Mesenchymal stem cell (in vitro differentiated cells and primary cell): ENCODE results near the gene PRR29.
"Not testable (repeated sequence)": the region's sequence is repeated elsewhere in the genome, so short reads cannot be mapped to it uniquely, and the experiment has no call there.

Experiments used
- DNase-seq: peaks from one replicate; pipeline ENCODE4 v3.0.0-alpha.2; 2013
- H2AFZ ChIP-seq: one replicate; pipeline ENCODE4 v1.6.1; 2013; ENCODE audit warnings: low read depth, mild to moderate bottlenecking, control low read depth, inconsistent platforms, low read length, moderate library complexity
- H2AK5ac ChIP-seq: 2 replicates; pipeline ENCODE4 v1.6.1; 2013; ENCODE audit warnings: low read length, moderate library complexity, mild to moderate bottlenecking, inconsistent platforms; ENCODE audit not compliant: severe bottlenecking
- H2BK120ac ChIP-seq: one replicate; pipeline ENCODE4 v1.6.1; 2013; ENCODE audit warnings: low read depth, mild to moderate bottlenecking, inconsistent platforms, low read length, moderate library complexity
- H2BK12ac ChIP-seq, 2 experiments: one replicate each; pipeline ENCODE4 v1.6.1; 2013; ENCODE audit warnings: inconsistent platforms in 2 of 2, low read length in 2 of 2, mild to moderate bottlenecking in 2 of 2, moderate library complexity in 2 of 2, control low read depth in 1 of 2
- H2BK15ac ChIP-seq: one replicate; pipeline ENCODE4 v1.6.1; 2013; ENCODE audit warnings: mild to moderate bottlenecking, low read depth, inconsistent platforms; ENCODE audit not compliant: poor library complexity, severe bottlenecking
- H2BK5ac ChIP-seq: 2 replicates; pipeline ENCODE4 v1.6.1; 2013; ENCODE audit warnings: low read depth, mild to moderate bottlenecking, low read length, control low read depth, inconsistent platforms; ENCODE audit not compliant: poor library complexity, severe bottlenecking
- H3K14ac ChIP-seq, 2 experiments: one replicate each; pipeline ENCODE4 v1.6.1; 2013; ENCODE audit warnings: inconsistent platforms in 2 of 2, low read length in 2 of 2, control low read depth in 1 of 2, mild to moderate bottlenecking in 1 of 2, moderate library complexity in 1 of 2
- H3K18ac ChIP-seq, 2 experiments: one replicate each; pipeline ENCODE4 v1.6.1; 2013; ENCODE audit warnings: inconsistent platforms in 2 of 2, low read length in 2 of 2, control low read depth in 1 of 2, low read depth in 1 of 2, mild to moderate bottlenecking in 1 of 2
- H3K23ac ChIP-seq, 2 experiments: one replicate each; pipeline ENCODE4 v1.6.1; 2013; ENCODE audit warnings: inconsistent platforms in 2 of 2, low read length in 2 of 2, mild to moderate bottlenecking in 2 of 2, moderate library complexity in 2 of 2, control low read depth in 1 of 2
- H3K27ac ChIP-seq: 2 replicates; pipeline ENCODE4 v1.5.1; 2013; ENCODE audit warnings: mild to moderate bottlenecking, moderate library complexity, low read length, control low read depth, inconsistent platforms; ENCODE audit not compliant: poor library complexity, severe bottlenecking
- H3K27me3 ChIP-seq, 2 experiments: 2 replicates each; pipeline versions ENCODE4 v1.6.1 to v1.7.0; 2013; ENCODE audit warnings: low read length in 2 of 2, mild to moderate bottlenecking in 2 of 2, moderate library complexity in 2 of 2, control low read depth in 1 of 2, inconsistent platforms in 1 of 2; ENCODE audit not compliant: control insufficient read depth in 1 of 2, insufficient read depth in 1 of 2
- H3K36me3 ChIP-seq, 2 experiments: 2 replicates each; pipeline versions ENCODE4 v1.6.1 to v1.7.0; 2013; ENCODE audit warnings: low read length in 2 of 2, control low read depth in 1 of 2, inconsistent platforms in 1 of 2, low read depth in 1 of 2, mild to moderate bottlenecking in 1 of 2; ENCODE audit not compliant: insufficient read depth in 2 of 2, control insufficient read depth in 1 of 2
- H3K4ac ChIP-seq, 2 experiments: one replicate each; pipeline ENCODE4 v1.6.1; 2013; ENCODE audit warnings: inconsistent platforms in 2 of 2, low read length in 2 of 2, mild to moderate bottlenecking in 2 of 2, moderate library complexity in 2 of 2, control low read depth in 1 of 2, low read depth in 1 of 2
- H3K4me1 ChIP-seq: 2 replicates; pipeline ENCODE4 v1.6.1; 2013; ENCODE audit warnings: low read depth, low read length, control low read depth; ENCODE audit not compliant: control insufficient read depth, insufficient read depth
- H3K4me2 ChIP-seq: 2 replicates; pipeline ENCODE4 v1.6.1; 2013; ENCODE audit warnings: low read length, mild to moderate bottlenecking, inconsistent platforms; ENCODE audit not compliant: poor library complexity, severe bottlenecking
- H3K4me3 ChIP-seq, 2 experiments: 2 replicates each; pipeline versions ENCODE4 v1.5.1 to v1.7.0; 2013; ENCODE audit warnings: low read length in 2 of 2, mild to moderate bottlenecking in 2 of 2, control low read depth in 1 of 2, low read depth in 1 of 2; ENCODE audit not compliant: insufficient read depth in 1 of 2
- H3K79me1 ChIP-seq: replicated peaks from 2 replicates; pipeline ENCODE4 v1.6.1; 2013; ENCODE audit warnings: mild to moderate bottlenecking, control low read depth, low read length, inconsistent platforms; ENCODE audit not compliant: poor library complexity, severe bottlenecking
- H3K9ac ChIP-seq: 2 replicates; pipeline ENCODE4 v1.7.0; 2013; ENCODE audit warnings: mild to moderate bottlenecking, low read length, moderate library complexity
- H3K9me3 ChIP-seq: 2 replicates; pipeline ENCODE4 v1.7.0; 2013; ENCODE audit warnings: mild to moderate bottlenecking, low read length; ENCODE audit not compliant: control insufficient read depth
- H4K8ac ChIP-seq: one replicate; pipeline ENCODE4 v1.6.1; 2013; ENCODE audit warnings: inconsistent platforms, mild to moderate bottlenecking, low read length, moderate library complexity
- H4K91ac ChIP-seq: one replicate; pipeline ENCODE4 v1.6.1; 2013; ENCODE audit warnings: mild to moderate bottlenecking, low read length, inconsistent platforms
- WGBS: methylation state at CpG from one replicate; pipeline ENCODE4 v1.1.7; 2013; ENCODE audit warnings: mixed read lengths; 5-methylcytosine and 5-hydroxymethylcytosine counted together

PRR29 gene

GRCh38 chr17:64007089-64007837, 9.1 kb downstream of the PRR29 start:
- WGBS = 95% methylated on average over 5 of the region's 5 CpGs

GRCh38 chr17:64007838-64008282, 9.7 kb downstream of the PRR29 start:
- H3K14ac ChIP-seq = no peak overlapping the region
- no peak for DNase-seq
- H3K9ac ChIP-seq = no peak overlapping the region
- H3K4me2 ChIP-seq = no peak overlapping the region
- no peaks in the 10 kb centered on the region for H3K9me3 ChIP-seq
- no peak overlapping the region for H3K18ac ChIP-seq
- 86% methylated on average over 5 of the region's 5 CpGs for WGBS
- no peak overlapping the region for H4K8ac ChIP-seq
- H3K4me3 ChIP-seq = no peak overlapping the region
- H3K36me3 ChIP-seq = no peaks in the 10 kb centered on the region
- H2BK12ac ChIP-seq = no peak overlapping the region
- H2AFZ ChIP-seq = no peak overlapping the region
- H2AK5ac ChIP-seq = no peak overlapping the region
- H2BK5ac ChIP-seq = no peak overlapping the region
- H3K79me1 ChIP-seq = no peaks in the 10 kb centered on the region
- no peak overlapping the region for H2BK120ac ChIP-seq
- no peak overlapping the region for H3K27ac ChIP-seq
- no peak overlapping the region for H3K4ac ChIP-seq
- no peak overlapping the region for H4K91ac ChIP-seq
- H2BK15ac ChIP-seq = no peak overlapping the region
- H3K27me3 ChIP-seq = peaks cover 0 to 8% of the 10 kb centered on the region in 2 experiments
- H3K23ac ChIP-seq = no peak overlapping the region
- peaks cover 4% of the 10 kb centered on the region for H3K4me1 ChIP-seq

More at GRCh38 chr17:64007089-64007837, 9.1 kb downstream of the PRR29 start:
- not testable (repeated sequence) for H3K79me1 ChIP-seq, H3K36me3 ChIP-seq, H2BK120ac ChIP-seq, H3K9me3 ChIP-seq, DNase-seq, H2BK12ac ChIP-seq, H4K91ac ChIP-seq, H2AK5ac ChIP-seq, H3K4me2 ChIP-seq, H3K4me1 ChIP-seq, H3K14ac ChIP-seq, H3K4me3 ChIP-seq, H4K8ac ChIP-seq, H3K18ac ChIP-seq, H3K4ac ChIP-seq, H2BK5ac ChIP-seq, H2AFZ ChIP-seq, H2BK15ac ChIP-seq, H3K23ac ChIP-seq, H3K9ac ChIP-seq, H3K27ac ChIP-seq
- H3K27me3 ChIP-seq = peaks cover 0 to 12% of the 10 kb centered on the region in 2 experiments

GRCh38 chr17:64008346-64008745, 10.2 kb downstream of the PRR29 start:
- peaks cover 4% of the 10 kb centered on the region for H3K4me1 ChIP-seq
- no peak overlapping the region for H2BK12ac ChIP-seq
- H2AFZ ChIP-seq = no peak overlapping the region
- no peak overlapping the region for H3K27ac ChIP-seq
- DNase-seq = no peak
- H3K4me2 ChIP-seq = no peak overlapping the region
- 93% methylated on average over 5 of the region's 5 CpGs for WGBS
- H3K4me3 ChIP-seq = no peak overlapping the region
- H4K91ac ChIP-seq = no peak overlapping the region
- no peak overlapping the region for H4K8ac ChIP-seq
- H2BK15ac ChIP-seq = no peak overlapping the region
- no peak overlapping the region for H2BK120ac ChIP-seq
- H2AK5ac ChIP-seq = no peak overlapping the region
- H3K27me3 ChIP-seq = peaks cover 0 to 5% of the 10 kb centered on the region in 2 experiments
- no peak overlapping the region for H3K14ac ChIP-seq
- no peak overlapping the region for H3K23ac ChIP-seq
- H3K18ac ChIP-seq = no peak overlapping the region
- H3K9me3 ChIP-seq = no peaks in the 10 kb centered on the region
- no peak overlapping the region for H2BK5ac ChIP-seq
- no peaks in the 10 kb centered on the region for H3K79me1 ChIP-seq
- H3K9ac ChIP-seq = no peak overlapping the region
- no peak overlapping the region for H3K4ac ChIP-seq
- no peaks in the 10 kb centered on the region for H3K36me3 ChIP-seq

- no peaks in the 10 kb centered on the region for H3K9me3 ChIP-seq
- H2BK15ac ChIP-seq = no peak overlapping the region
- H3K4me3 ChIP-seq = no peak overlapping the region
- H3K4ac ChIP-seq = no peak overlapping the region
- no peaks in the 10 kb centered on the region for H3K79me1 ChIP-seq
- H3K18ac ChIP-seq = no peak overlapping the region
- H2AFZ ChIP-seq = no peak overlapping the region
- DNase-seq = no peak
- H3K14ac ChIP-seq = peak overlapping the region in 1 of 2 experiments; percentile 73
- no peak overlapping the region for H2BK12ac ChIP-seq
- H2BK120ac ChIP-seq = no peak overlapping the region
- H3K36me3 ChIP-seq = no peaks in the 10 kb centered on the region
- H4K91ac ChIP-seq = no peak overlapping the region
- H3K27me3 ChIP-seq = peaks cover 0 to under 1% of the 10 kb centered on the region in 2 experiments
- H3K4me2 ChIP-seq = no peak overlapping the region
- 71% methylated on average over 4 of the region's 4 CpGs for WGBS
- no peak overlapping the region for H3K27ac ChIP-seq
- peaks cover 4% of the 10 kb centered on the region for H3K4me1 ChIP-seq
- H2AK5ac ChIP-seq = no peak overlapping the region
- H3K9ac ChIP-seq = no peak overlapping the region
- no peak overlapping the region for H2BK5ac ChIP-seq
- H3K23ac ChIP-seq = no peak overlapping the region
- no peak overlapping the region for H4K8ac ChIP-seq
Measured at GRCh38 chr17:64008830-64009229, 10.7 kb downstream of the PRR29 start.
